Measurements from ENCODE around the gene PPT2.
A peak's percentile ranks its signal among the peaks of the same experiment; 100 is the strongest.
"Not testable (repeated sequence)": the region's sequence is repeated elsewhere in the genome, so short reads cannot be mapped to it uniquely, and the experiment has no call there.

Gene PPT2

GRCh38 chr6:32137454-32137853, 16.5 kb upstream of the PPT2 start:
- no peak overlapping the region for H3K27ac ChIP-seq (ENCODE audit: low read length, poor library complexity, severe bottlenecking)
- no peak overlapping the region for H3K4me2 ChIP-seq (ENCODE audit: low read length, poor library complexity, severe bottlenecking)
- no peak overlapping the region for H2AFZ ChIP-seq (ENCODE audit: low read depth, low read length)
- H3K18ac ChIP-seq (ENCODE audit: low read depth in 1 of 2, low read length in 2 of 2), result no peak overlapping the region
- H2AK5ac ChIP-seq (ENCODE audit: low read length, severe bottlenecking), result no peak overlapping the region
- no peak overlapping the region for H4K8ac ChIP-seq (ENCODE audit: low read length)
- H3K4me3 ChIP-seq (ENCODE audit: insufficient read depth in 1 of 2, low read depth in 1 of 2, low read length in 2 of 2), result no peak overlapping the region
- no peak overlapping the region for H3K9ac ChIP-seq (ENCODE audit: low read length)
- DNase-seq, result no peak
- peaks cover 0 to 6% of the 10 kb centered on the region in 2 experiments for H3K27me3 ChIP-seq (ENCODE audit: control insufficient read depth in 1 of 2, insufficient read depth in 1 of 2, low read length in 2 of 2)
- no peak overlapping the region for H2BK15ac ChIP-seq (ENCODE audit: low read depth, poor library complexity, severe bottlenecking)
- H3K4ac ChIP-seq (ENCODE audit: low read depth in 1 of 2, low read length in 2 of 2), result no peak overlapping the region
- no peak overlapping the region for H2BK120ac ChIP-seq (ENCODE audit: low read depth, low read length)
- H2BK12ac ChIP-seq (ENCODE audit: low read length in 2 of 2), result no peak overlapping the region
- no peaks in the 10 kb centered on the region for H3K4me1 ChIP-seq (ENCODE audit: control insufficient read depth, insufficient read depth, low read depth, low read length)
- H3K23ac ChIP-seq (ENCODE audit: low read length in 2 of 2), result no peak overlapping the region
- no peaks in the 10 kb centered on the region for H3K79me1 ChIP-seq (replicated peaks; ENCODE audit: low read length, poor library complexity, severe bottlenecking)
- no peak overlapping the region for H3K14ac ChIP-seq (ENCODE audit: low read length in 2 of 2)
- H2BK5ac ChIP-seq (ENCODE audit: low read depth, low read length, poor library complexity, severe bottlenecking), result no peak overlapping the region
- no peaks in the 10 kb centered on the region for H3K9me3 ChIP-seq (ENCODE audit: control insufficient read depth, low read length)
- no peaks in the 10 kb centered on the region for H3K36me3 ChIP-seq (ENCODE audit: control insufficient read depth in 1 of 2, insufficient read depth in 2 of 2, low read depth in 1 of 2, low read length in 2 of 2)
- no peak overlapping the region for H4K91ac ChIP-seq (ENCODE audit: low read length)

GRCh38 chr6:32139590-32139989, 14.4 kb upstream of the PPT2 start:
- Histone ChIP-seq H3K9me3 (ENCODE audit: control insufficient read depth, low read length) (no peaks in the 10 kb centered on the region), H3K18ac (ENCODE audit: low read depth in 1 of 2, low read length in 2 of 2) (no peak overlapping the region), H3K4ac (ENCODE audit: low read depth in 1 of 2, low read length in 2 of 2) (no peak overlapping the region), H2BK15ac (ENCODE audit: low read depth, poor library complexity, severe bottlenecking) (no peak overlapping the region), H3K27ac (ENCODE audit: low read length, poor library complexity, severe bottlenecking) (no peak overlapping the region), H4K8ac (ENCODE audit: low read length) (no peak overlapping the region), H3K4me1 (ENCODE audit: control insufficient read depth, insufficient read depth, low read depth, low read length) (no peaks in the 10 kb centered on the region), H3K36me3 (ENCODE audit: control insufficient read depth in 1 of 2, insufficient read depth in 2 of 2, low read depth in 1 of 2, low read length in 2 of 2) (no peaks in the 10 kb centered on the region), H2BK120ac (ENCODE audit: low read depth, low read length) (no peak overlapping the region), H3K79me1 (replicated peaks; ENCODE audit: low read length, poor library complexity, severe bottlenecking) (no peaks in the 10 kb centered on the region), H3K23ac (ENCODE audit: low read length in 2 of 2) (no peak overlapping the region), H3K4me3 (ENCODE audit: insufficient read depth in 1 of 2, low read depth in 1 of 2, low read length in 2 of 2) (no peak overlapping the region), H3K14ac (ENCODE audit: low read length in 2 of 2) (no peak overlapping the region), H3K9ac (ENCODE audit: low read length) (no peak overlapping the region), H2BK5ac (ENCODE audit: low read depth, low read length, poor library complexity, severe bottlenecking) (no peak overlapping the region), H4K91ac (ENCODE audit: low read length) (no peak overlapping the region), H2AK5ac (ENCODE audit: low read length, severe bottlenecking) (no peak overlapping the region), H2BK12ac (ENCODE audit: low read length in 2 of 2) (no peak overlapping the region), H2AFZ (ENCODE audit: low read depth, low read length) (no peak overlapping the region), H3K27me3 (ENCODE audit: control insufficient read depth in 1 of 2, insufficient read depth in 1 of 2, low read length in 2 of 2) (peaks cover 0 to 3% of the 10 kb centered on the region in 2 experiments), H3K4me2 (ENCODE audit: low read length, poor library complexity, severe bottlenecking) (no peak overlapping the region)
- no peak for DNase-seq
- WGBS, result 91% methylated on average over 5 of the region's 5 CpGs

GRCh38 chr6:32140420-32141046, 13.4 kb upstream of the PPT2 start:
- no peak overlapping the region for H3K4me3 ChIP-seq (ENCODE audit: insufficient read depth in 1 of 2, low read depth in 1 of 2, low read length in 2 of 2)
- no peak overlapping the region for H3K14ac ChIP-seq (ENCODE audit: low read length in 2 of 2)
- H2BK15ac ChIP-seq (ENCODE audit: low read depth, poor library complexity, severe bottlenecking), result no peak overlapping the region
- no peak overlapping the region for H3K4ac ChIP-seq (ENCODE audit: low read depth in 1 of 2, low read length in 2 of 2)
- H3K4me2 ChIP-seq (ENCODE audit: low read length, poor library complexity, severe bottlenecking), result no peak overlapping the region
- H3K9ac ChIP-seq (ENCODE audit: low read length), result no peak overlapping the region
- no peak overlapping the region for H3K18ac ChIP-seq (ENCODE audit: low read depth in 1 of 2, low read length in 2 of 2)
- no peak overlapping the region for H3K27ac ChIP-seq (ENCODE audit: low read length, poor library complexity, severe bottlenecking)
- no peaks in the 10 kb centered on the region for H3K4me1 ChIP-seq (ENCODE audit: control insufficient read depth, insufficient read depth, low read depth, low read length)
- H3K36me3 ChIP-seq (ENCODE audit: control insufficient read depth in 1 of 2, insufficient read depth in 2 of 2, low read depth in 1 of 2, low read length in 2 of 2), result no peaks in the 10 kb centered on the region
- peak; percentile 48 for DNase-seq
- no peak overlapping the region for H4K8ac ChIP-seq (ENCODE audit: low read length)
- H2BK120ac ChIP-seq (ENCODE audit: low read depth, low read length), result no peak overlapping the region
- no peaks in the 10 kb centered on the region for H3K79me1 ChIP-seq (replicated peaks; ENCODE audit: low read length, poor library complexity, severe bottlenecking)
- H4K91ac ChIP-seq (ENCODE audit: low read length), result no peak overlapping the region
- no peak overlapping the region for H2BK12ac ChIP-seq (ENCODE audit: low read length in 2 of 2)
- H3K27me3 ChIP-seq (ENCODE audit: control insufficient read depth in 1 of 2, insufficient read depth in 1 of 2, low read length in 2 of 2), result peaks cover 0 to 3% of the 10 kb centered on the region in 2 experiments
- no peak overlapping the region for H2BK5ac ChIP-seq (ENCODE audit: low read depth, low read length, poor library complexity, severe bottlenecking)
- H2AFZ ChIP-seq (ENCODE audit: low read depth, low read length), result no peak overlapping the region
- no peak overlapping the region for H2AK5ac ChIP-seq (ENCODE audit: low read length, severe bottlenecking)
- H3K23ac ChIP-seq (ENCODE audit: low read length in 2 of 2), result no peak overlapping the region
- H3K9me3 ChIP-seq (ENCODE audit: control insufficient read depth, low read length), result no peaks in the 10 kb centered on the region
- 74% methylated on average over 5 of the region's 5 CpGs for WGBS

- H3K9me3 ChIP-seq (ENCODE audit: control insufficient read depth, low read length); H2AK5ac ChIP-seq (ENCODE audit: low read length, severe bottlenecking); H4K91ac ChIP-seq (ENCODE audit: low read length): not testable (repeated sequence)
These were observed 9.7 kb upstream of the PPT2 start for GRCh38 chr6:32144238-32144637.

More at GRCh38 chr6:32144238-32144637, 9.7 kb upstream of the PPT2 start:
- not testable (repeated sequence) for H3K9ac ChIP-seq (ENCODE audit: low read length); H2BK5ac ChIP-seq (ENCODE audit: low read depth, low read length, poor library complexity, severe bottlenecking); H3K27ac ChIP-seq (ENCODE audit: low read length, poor library complexity, severe bottlenecking); H2BK12ac ChIP-seq (ENCODE audit: low read length in 2 of 2); H2AFZ ChIP-seq (ENCODE audit: low read depth, low read length); H3K23ac ChIP-seq (ENCODE audit: low read length in 2 of 2); H3K36me3 ChIP-seq (ENCODE audit: control insufficient read depth in 1 of 2, insufficient read depth in 2 of 2, low read depth in 1 of 2, low read length in 2 of 2); H3K4ac ChIP-seq (ENCODE audit: low read depth in 1 of 2, low read length in 2 of 2); DNase-seq; H2BK120ac ChIP-seq (ENCODE audit: low read depth, low read length); H3K18ac ChIP-seq (ENCODE audit: low read depth in 1 of 2, low read length in 2 of 2); H4K8ac ChIP-seq (ENCODE audit: low read length); H3K79me1 ChIP-seq (replicated peaks; ENCODE audit: low read length, poor library complexity, severe bottlenecking); H3K4me2 ChIP-seq (ENCODE audit: low read length, poor library complexity, severe bottlenecking); H3K4me1 ChIP-seq (ENCODE audit: control insufficient read depth, insufficient read depth, low read depth, low read length); H3K14ac ChIP-seq (ENCODE audit: low read length in 2 of 2); H3K4me3 ChIP-seq (ENCODE audit: insufficient read depth in 1 of 2, low read depth in 1 of 2, low read length in 2 of 2); H2BK15ac ChIP-seq (ENCODE audit: low read depth, poor library complexity, severe bottlenecking)
- 87% methylated on average over 7 of the region's 7 CpGs for WGBS
- peaks cover 25 to 30% of the 10 kb centered on the region in 2 experiments for H3K27me3 ChIP-seq (ENCODE audit: control insufficient read depth in 1 of 2, insufficient read depth in 1 of 2, low read length in 2 of 2)
